Right forelimb (tissue), 1 donor: Measurements from ENCODE around the gene EIF4A3.
A peak's percentile ranks its signal among the peaks of the same experiment; 100 is the strongest.

Experiments used
- DNase-seq: peaks from one replicate; pipeline ENCODE4 v3.0.0-alpha.2; 2018

The EIF4A3 gene

GRCh38 chr17:80147035-80147822 is at the start of gene EIF4A3:
Gene EIF4A3 (minus strand): TSS chr17:80147128. CDS start chr17:80146961, 167 bp downstream.
- DNase-seq = peak; percentile 97

GRCh38 chr17:80196652-80197051 is 49.7 kb upstream of the EIF4A3 start:
- no peak for DNase-seq

GRCh38 chr17:80195671-80196529 is 49.0 kb upstream of the EIF4A3 start:
- DNase-seq = no peak

- no peak for DNase-seq
Observed at GRCh38 chr17:80195141-80195540, 48.2 kb upstream of the EIF4A3 start.

GRCh38 chr17:80191865-80192661 is 45.1 kb upstream of the EIF4A3 start:
- DNase-seq = peak; percentile 61

DNA sequence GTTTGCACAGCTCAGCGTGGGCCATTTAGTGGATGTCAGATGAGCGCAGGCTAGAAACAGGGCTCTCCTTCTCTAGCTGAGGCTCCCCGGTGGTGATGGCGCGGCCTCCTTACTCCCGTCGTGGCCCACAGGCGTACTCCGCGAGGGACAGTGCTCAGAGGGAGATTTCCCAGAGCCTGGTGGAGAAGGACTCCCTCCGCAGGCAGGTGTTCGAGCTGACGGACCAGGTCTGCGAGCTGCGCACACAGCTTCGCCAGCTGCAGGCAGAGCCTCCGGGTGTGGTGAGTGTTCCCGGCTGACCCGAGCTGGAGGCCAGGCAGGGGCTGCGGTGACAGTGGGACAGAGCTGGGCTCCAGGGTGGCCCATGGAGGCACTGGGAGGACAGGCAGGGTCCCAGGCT is 44.3 kb upstream of the EIF4A3 start:
- DNase-seq = no peak

GRCh38 chr17:80190716-80191115 is 43.8 kb upstream of the EIF4A3 start:
- no peak for DNase-seq

- DNase-seq = no peak
Observed at GRCh38 chr17:80189611-80190010, 42.7 kb upstream of the EIF4A3 start.

DNA sequence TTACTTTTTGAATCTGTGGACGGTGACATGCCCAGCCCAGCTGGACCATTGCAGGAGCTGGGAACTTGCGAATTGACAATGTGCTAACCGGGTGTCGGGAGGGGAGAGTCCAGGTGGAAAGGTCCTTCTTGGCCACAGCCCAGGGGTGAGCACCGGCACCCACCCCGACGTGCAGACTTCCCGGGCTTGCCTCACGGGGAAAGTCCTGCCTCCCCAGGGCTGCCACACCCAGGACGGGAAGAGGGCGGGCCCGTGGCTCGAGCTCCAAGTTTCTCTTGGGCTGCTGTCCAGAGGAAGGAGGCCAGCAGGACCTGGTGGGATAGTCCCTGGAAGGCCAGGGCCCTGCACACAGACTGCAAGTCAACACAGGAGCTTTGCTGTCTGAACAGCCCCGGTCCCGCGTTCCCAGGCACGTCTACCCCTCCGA is 40.6 kb upstream of the EIF4A3 start:
- DNase-seq = peak; percentile 58

GRCh38 chr17:80187090-80187489 is 40.2 kb upstream of the EIF4A3 start:
- no peak for DNase-seq

DNA sequence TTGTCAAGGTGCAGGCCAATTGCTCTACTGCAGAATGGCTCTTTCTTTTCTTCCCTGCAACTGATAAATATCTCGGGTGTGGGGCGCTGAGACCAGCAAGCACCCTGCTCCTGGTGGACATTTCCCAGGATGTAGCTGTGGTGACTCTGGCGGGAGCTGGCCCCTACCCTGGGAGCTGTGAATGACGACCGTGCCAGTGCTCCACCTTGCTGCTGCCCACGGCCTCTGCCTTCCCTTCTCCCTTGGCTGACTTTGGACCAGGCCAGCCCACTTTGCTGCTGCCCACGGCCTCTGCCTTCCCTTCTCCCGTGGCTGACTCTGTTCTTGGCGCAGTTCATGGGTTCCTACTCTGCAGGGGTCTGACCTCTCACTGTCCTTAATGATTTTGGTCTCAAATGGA is 39.0 kb upstream of the EIF4A3 start:
- no peak for DNase-seq

- DNase-seq = no peak
Observed at GRCh38 chr17:80184423-80184714, 37.4 kb upstream of the EIF4A3 start.

DNA sequence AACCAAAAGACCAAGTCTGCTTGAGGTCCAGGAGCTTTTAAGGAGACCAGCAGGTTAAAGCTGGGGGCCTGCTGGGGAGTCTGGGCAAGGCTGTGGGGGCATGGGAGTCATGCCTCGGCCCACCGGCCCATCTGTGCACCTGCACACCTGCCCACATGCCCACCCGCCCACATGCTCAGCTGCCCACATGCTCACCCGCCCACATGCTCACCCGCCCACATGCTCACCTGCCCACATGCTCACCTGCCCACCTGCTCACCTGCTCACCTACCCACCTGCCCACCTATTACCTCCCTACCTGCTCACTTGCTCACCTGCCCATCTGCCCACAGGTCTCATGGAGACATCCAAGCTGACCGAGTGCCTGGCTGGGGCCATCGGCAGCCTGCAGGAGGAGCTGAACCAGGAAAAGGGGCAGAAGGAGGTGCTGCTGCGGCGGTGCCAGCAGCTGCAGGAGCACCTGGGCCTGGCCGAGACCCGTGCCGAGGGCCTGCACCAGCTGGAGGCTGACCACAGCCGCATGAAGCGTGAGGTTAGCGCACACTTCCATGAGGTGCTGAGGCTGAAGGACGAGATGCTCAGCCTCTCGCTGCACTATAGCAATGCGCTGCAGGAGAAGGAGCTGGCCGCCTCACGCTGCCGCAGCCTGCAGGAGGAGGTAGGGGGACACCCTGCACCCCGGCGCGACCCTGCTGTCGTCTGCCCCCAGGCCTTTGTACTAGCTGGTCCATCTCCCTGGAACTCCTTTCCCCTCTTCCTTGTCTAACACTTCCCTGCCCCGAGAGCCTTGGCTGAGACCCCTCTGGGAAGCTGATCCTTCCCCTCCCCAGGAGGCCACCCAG is 36.9 kb upstream of the EIF4A3 start:
- DNase-seq = no peak

DNA sequence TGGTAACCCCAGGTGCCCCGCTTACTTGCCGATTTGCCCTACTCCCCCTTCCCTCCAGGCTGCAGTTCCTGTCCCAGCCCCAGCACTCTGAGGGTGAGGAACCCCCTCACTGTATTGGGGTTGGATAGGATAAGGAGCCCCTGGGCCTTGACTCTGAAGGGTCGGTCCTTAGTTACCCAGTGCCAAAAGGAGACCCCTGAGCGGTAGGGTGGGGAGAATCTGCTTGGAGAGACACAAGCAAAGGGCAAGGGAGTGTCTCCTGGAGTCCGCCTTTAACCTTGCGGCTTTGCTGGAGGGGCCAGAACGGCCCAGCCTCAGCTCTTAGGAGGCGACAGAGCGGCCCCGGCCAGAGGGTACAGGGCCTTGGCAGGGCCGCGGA is 35.9 kb upstream of the EIF4A3 start:
- DNase-seq = no peak

GRCh38 chr17:80182118-80182844 is 35.4 kb upstream of the EIF4A3 start:
- DNase-seq = no peak

DNA sequence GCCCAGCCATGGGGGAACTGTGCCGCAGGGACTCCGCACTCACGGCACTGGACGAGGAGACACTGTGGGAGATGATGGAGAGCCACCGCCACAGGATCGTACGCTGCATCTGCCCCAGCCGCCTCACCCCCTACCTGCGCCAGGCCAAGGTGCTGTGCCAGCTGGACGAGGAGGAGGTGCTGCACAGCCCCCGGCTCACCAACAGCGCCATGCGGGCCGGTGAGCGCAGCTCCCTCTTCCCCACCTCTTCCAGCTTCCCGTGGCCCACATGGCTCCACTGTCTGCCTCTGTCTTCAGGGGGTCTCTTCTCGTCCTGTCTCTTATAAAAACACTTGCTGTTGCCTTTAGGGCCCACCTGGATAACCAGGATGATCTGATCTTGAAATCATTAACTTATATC is 34.5 kb upstream of the EIF4A3 start:
- DNase-seq = no peak

DNA sequence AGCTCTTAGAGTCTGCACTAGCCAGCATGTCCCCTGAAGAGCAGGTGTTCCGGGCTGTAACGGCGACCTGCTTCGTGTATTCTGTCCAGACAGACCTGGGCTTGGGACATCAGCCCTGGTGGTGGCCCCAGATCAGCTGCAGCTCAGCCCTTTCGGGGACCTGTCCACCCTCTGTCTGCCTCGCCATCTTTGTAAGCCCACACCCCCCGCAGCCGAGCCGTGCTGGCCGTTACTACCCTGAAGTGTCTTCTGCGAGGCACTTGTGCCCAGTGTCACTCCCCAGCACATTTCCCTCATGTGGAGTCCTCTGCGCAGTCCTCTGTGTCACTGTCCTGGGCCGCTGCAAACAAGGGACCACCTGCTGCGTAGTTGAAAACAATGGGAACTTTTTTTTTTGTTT is 33.3 kb upstream of the EIF4A3 start:
- no peak for DNase-seq

GRCh38 chr17:80177986-80178595 is 31.2 kb upstream of the EIF4A3 start:
- DNase-seq = no peak

DNA sequence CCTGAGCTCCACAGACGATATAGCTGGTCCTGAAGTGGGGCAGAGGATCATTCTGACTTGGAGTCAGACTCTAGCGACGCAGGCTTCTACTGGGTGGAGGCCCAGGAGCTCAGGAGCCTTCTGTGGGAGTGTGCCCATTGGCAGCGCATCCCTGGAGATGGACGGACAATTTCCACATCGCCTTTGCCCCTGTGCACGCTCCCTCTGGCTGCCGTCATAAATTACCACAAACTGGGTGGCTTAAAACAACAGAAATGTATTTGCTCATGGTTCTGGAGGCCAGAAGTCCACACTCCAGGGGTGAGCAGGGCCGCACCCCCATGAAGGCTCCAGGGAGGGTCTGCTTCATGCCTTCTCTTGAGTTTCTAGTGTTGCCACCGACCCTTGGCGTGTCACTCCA is 29.8 kb upstream of the EIF4A3 start:
- DNase-seq = no peak

GRCh38 chr17:80173916-80174315 is 27.0 kb upstream of the EIF4A3 start:
- no peak for DNase-seq

GRCh38 chr17:80173126-80173525 is 26.2 kb upstream of the EIF4A3 start:
- no peak for DNase-seq
